HL-60 (cell line): ENCODE results near the gene FBXO21.
"Not testable (repeated sequence)": the region's sequence is repeated elsewhere in the genome, so short reads cannot be mapped to it uniquely, and the experiment has no call there.

Source experiments
- DNase-seq, 2 experiments: peaks; one replicate each; pipeline ENCODE4 v3.0.0-alpha.2; 2010 to 2020; ENCODE audit warnings: low read depth in 1 of 2, low spot score in 1 of 2
- H3K27ac ChIP-seq: fragments of 250-450 bp; sonication (Bioruptor Pico); replicated peaks from 2 replicates; pipeline ENCODE4 v1.5.1; 2020; ENCODE audit warnings: mild to moderate bottlenecking, moderate library complexity
- H3K27me3 ChIP-seq: fragments of 250-450 bp; sonication (Bioruptor Pico); 2 replicates; pipeline ENCODE4 v1.5.1; 2021; ENCODE audit warnings: mild to moderate bottlenecking, moderate library complexity; ENCODE audit not compliant: insufficient read depth, poor library complexity, severe bottlenecking
- H3K4me3 ChIP-seq: replicated peaks from 2 replicates; pipeline ENCODE4 v1.5.1; 2011; ENCODE audit warnings: mild to moderate bottlenecking, control low read depth, low read length; ENCODE audit not compliant: insufficient read depth
- CTCF ChIP-seq: IDR thresholded peaks from one replicate; pipeline ENCODE4 v1.5.1; 2011; ENCODE audit warnings: low read length, control low read depth, inconsistent platforms; ENCODE audit not compliant: insufficient read depth
- GABPA ChIP-seq: IDR thresholded peaks from 2 replicates; pipeline ENCODE4 v1.6.1; 2012; ENCODE audit warnings: low read depth
- POLR2AphosphoS5 ChIP-seq: IDR thresholded peaks from 2 replicates; pipeline ENCODE4 v1.6.1; 2012; ENCODE audit warnings: low read depth
- REST ChIP-seq: IDR thresholded peaks from 2 replicates; pipeline ENCODE4 v1.6.1; 2012; ENCODE audit warnings: low read depth; ENCODE audit not compliant: insufficient replicate concordance
- SPI1 ChIP-seq: IDR thresholded peaks from 2 replicates; pipeline ENCODE4 v1.6.1; 2012; ENCODE audit warnings: low read depth, mild to moderate bottlenecking, borderline replicate concordance

Gene FBXO21

GRCh38 chr12:117096501-117097042, 93.7 kb downstream of the FBXO21 start:
- DNase-seq, result no peak
- Histone ChIP-seq H3K27me3 (no peaks in the 10 kb centered on the region), H3K27ac (no peak overlapping the region), H3K4me3 (peak overlapping the region; percentile 99; the same call in 1 of the 2 replicates)
- TF ChIP-seq POLR2AphosphoS5 (no peak), CTCF (no peak), SPI1 (no peak), GABPA (no peak), REST (no peak)

DNA sequence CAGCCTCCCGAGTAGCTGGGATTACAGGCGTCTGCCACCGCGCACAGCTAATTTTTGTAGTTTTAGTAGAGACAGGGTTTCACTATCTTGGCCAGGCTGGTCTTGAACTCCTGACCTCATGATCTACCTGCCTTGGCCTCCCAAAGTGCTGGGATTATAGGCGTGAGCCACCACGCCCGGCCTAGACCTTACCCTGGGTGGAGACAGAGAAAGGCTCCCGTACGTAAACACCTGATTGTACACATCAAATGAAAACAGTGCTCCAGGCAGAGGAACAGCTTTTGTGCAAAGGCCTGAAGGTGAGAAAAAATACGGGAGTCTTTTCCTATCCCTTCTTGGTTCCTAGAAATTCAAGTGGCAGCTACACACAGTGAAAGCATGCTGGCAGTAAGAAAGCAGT, 95.1 kb downstream of the FBXO21 start:
- H3K4me3 ChIP-seq, DNase-seq, H3K27me3 ChIP-seq, H3K27ac ChIP-seq: not testable (repeated sequence)

- H3K27me3 ChIP-seq, result no peaks in the 10 kb centered on the region
- no peak overlapping the region for H3K4me3 ChIP-seq
- H3K27ac ChIP-seq, result no peak overlapping the region
- DNase-seq, result no peak
- TF ChIP-seq POLR2AphosphoS5 (no peak), REST (no peak), GABPA (no peak)
These were observed 96.2 kb downstream of the FBXO21 start for GRCh38 chr12:117093918-117094630.

DNA sequence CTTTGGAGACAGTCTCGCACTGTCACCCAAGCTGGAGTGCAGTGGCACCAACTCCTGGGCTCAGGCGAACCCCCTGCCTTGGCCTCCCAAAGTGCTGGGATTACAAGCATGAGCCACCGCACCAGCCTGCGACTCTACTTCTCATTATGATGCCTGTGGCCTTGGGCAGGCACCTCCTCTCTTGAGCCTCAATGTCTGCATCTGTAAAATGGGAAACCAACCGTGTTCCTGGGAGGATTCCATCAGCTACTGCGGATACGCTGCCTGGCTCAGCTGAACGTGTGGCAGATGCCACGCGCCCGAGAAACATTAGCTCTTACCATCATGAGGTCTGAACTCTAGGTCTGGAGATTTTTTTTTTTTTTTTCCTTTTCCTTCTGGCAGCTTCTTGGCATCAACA, 96.8 kb downstream of the FBXO21 start:
- H3K27me3 ChIP-seq, result no peaks in the 10 kb centered on the region
- no peak overlapping the region for H3K4me3 ChIP-seq

More for the DNA sequence above, 96.8 kb downstream of the FBXO21 start:
- no peak overlapping the region for H3K27ac ChIP-seq
- TF ChIP-seq SPI1, result no peak
- TF ChIP-seq REST, result no peak
- TF ChIP-seq GABPA, result no peak
- no peak for TF ChIP-seq POLR2AphosphoS5
- no peak for TF ChIP-seq CTCF
- no peak for DNase-seq
